Muscle of leg (tissue), 11 donors: ENCODE results near the gene BTBD9. TPM values are rescaled to one million over a fixed set of nuclear protein-coding genes. Genes with fewer than 3 reads are reported as not detected.
"Not testable (repeated sequence)": the region's sequence is repeated elsewhere in the genome, so short reads cannot be mapped to it uniquely, and the experiment has no call there.

Source experiments
- DNase-seq: peaks from one replicate; pipeline ENCODE4 v3.0.0; 2013
- H3K27ac ChIP-seq: one replicate; pipeline ENCODE4 v1.5.1; 2013; ENCODE audit warnings: mild to moderate bottlenecking, low read length, control low read depth
- H3K27me3 ChIP-seq: one replicate; pipeline ENCODE4 v1.6.1; 2013; ENCODE audit warnings: low read length; ENCODE audit not compliant: control insufficient read depth, insufficient read depth
- H3K36me3 ChIP-seq: one replicate; pipeline ENCODE4 v1.6.1; 2013; ENCODE audit warnings: low read length; ENCODE audit not compliant: control insufficient read depth, insufficient read depth
- H3K4me1 ChIP-seq: one replicate; pipeline ENCODE4 v1.6.1; 2013; ENCODE audit warnings: low read length; ENCODE audit not compliant: control insufficient read depth, insufficient read depth
- H3K4me3 ChIP-seq: one replicate; pipeline ENCODE4 v1.5.1; 2013; ENCODE audit warnings: low read length, control low read depth
- H3K9me3 ChIP-seq: replicated peaks from 2 replicates; pipeline ENCODE4 v1.6.1; 2013; ENCODE audit warnings: low read depth, low read length; ENCODE audit not compliant: control insufficient read depth
- WGBS: methylation state at CpG from one replicate; pipeline ENCODE4 v1.1.5; 2013; ENCODE audit warnings: missing lambda C conversion rate; ENCODE audit not compliant: insufficient coverage; 5-methylcytosine and 5-hydroxymethylcytosine counted together
- polyA plus RNA-seq, 8 donors: library from polyadenylated mRNA; unstranded; fragments of 120-200 nt; gene quantifications; one replicate each; pipeline versions ENCODE4 v1.2.1 to v1.2.3, GENCODE V29; 2013; ENCODE audit warnings: inconsistent platforms in 1 of 8, low replicate concordance in 1 of 8; ENCODE audit not compliant: insufficient read length in 8 of 8, insufficient read depth in 1 of 8
- total RNA-seq: library from RNA; stranded (reverse); fragments of 120-200 nt; gene quantifications from one replicate; pipeline ENCODE4 v1.2.4, GENCODE V29; 2013

Gene BTBD9
- total and polyA plus RNA-seq, 9 donors, result 6.5 to 10.5 (median 8.2) TPM

DNA sequence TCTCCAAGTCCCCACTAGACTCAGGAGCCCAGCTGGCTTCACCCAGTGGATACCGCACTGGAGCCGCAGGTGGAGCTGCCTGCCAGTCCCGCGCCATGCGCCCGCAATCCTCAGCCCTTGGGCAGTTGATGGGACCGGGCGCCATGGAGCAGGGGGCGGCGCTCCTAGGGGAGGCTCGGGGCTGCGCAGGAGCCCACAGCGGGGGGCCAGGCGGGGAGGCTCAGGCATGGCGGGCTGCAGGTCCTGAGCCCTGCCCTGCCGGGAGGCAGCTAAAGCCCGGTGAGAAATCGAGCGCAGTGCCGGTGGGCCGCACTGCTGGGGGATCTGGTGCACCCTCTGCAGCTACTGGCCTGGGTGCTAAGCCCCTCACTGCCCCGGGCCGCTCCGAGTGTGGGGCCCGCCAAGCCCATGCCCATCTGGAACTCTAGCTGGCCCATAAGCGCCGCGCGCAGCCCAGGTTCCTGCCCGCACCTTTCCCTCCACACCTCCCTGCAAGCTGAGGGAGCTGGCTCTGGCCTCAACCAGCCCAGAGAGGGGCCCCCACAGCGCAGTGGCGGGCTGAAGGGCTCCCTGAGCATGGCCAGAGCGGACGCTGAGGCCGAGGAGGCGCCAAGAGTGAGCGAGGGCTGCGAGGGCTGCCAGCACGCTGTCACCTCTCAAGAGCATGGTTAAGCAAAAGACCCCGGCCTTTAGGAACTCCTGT is 515.4 kb downstream of the BTBD9 start:
- H3K4me3 ChIP-seq, H3K27ac ChIP-seq, H3K27me3 ChIP-seq, H3K9me3 ChIP-seq, H3K4me1 ChIP-seq, DNase-seq: not testable (repeated sequence)
- 98% methylated on average over 25 of the region's 40 CpGs for WGBS
- H3K36me3 ChIP-seq, result peaks cover 14% of the 10 kb centered on the region

DNA sequence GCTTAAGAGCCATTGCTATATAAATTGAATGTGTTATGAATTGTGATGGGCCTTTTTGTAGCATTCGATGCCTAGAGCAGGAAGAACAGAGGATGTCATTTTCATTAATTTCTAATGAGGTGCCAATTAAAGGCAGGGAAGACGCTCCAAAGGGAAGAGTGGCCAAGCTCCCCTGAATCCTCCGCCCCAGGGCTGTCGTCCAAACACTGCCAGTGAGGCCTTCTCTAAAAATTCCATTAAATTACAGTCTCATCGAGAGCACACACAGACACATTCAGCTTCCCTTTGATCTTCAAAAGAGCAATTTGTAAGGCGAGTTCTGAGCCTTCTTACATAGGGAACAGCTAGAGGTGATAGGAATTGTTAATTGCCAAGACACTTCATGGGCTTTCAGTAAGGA is 520.2 kb downstream of the BTBD9 start:
- Histone ChIP-seq H3K9me3 (no peaks in the 10 kb centered on the region), H3K27ac (no peak overlapping the region), H3K4me1 (peaks cover 2% of the 10 kb centered on the region), H3K4me3 (no peak overlapping the region), H3K27me3 (no peaks in the 10 kb centered on the region), H3K36me3 (peaks cover 12% of the 10 kb centered on the region)
- WGBS, result 43% methylated on average over 3 of the region's 6 CpGs
- no peak for DNase-seq

DNA sequence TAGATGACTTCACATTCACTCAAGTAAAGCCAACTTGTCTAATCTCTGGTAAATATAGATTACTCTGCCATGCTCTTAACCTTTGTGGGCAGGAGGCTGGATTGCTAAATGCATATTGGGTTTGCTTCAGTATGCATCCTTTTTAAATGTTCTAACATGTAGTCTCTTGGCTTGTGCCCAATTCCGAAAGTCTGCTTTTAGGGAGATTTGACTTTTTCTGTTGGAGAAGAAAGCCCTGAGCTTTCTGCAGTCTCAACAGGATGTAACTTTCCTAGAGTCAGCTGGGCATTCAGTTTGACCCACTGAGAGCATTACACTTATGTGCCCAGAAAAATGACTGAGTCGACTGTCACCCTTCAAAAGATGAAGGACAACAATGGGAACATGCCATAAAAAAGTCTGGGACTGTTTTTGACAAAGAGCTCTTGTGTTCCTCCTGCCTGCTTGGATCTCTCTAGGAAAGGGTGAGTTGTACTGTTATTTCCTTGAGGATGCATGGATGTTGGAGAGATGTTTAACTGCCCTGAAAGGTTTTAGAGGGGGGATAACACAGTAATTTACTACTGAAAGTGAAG is 520.9 kb downstream of the BTBD9 start:
- no peaks in the 10 kb centered on the region for H3K27me3 ChIP-seq
- H3K27ac ChIP-seq, result no peak overlapping the region
- H3K4me3 ChIP-seq, result no peak overlapping the region
- DNase-seq, result peak; percentile 71
- H3K36me3 ChIP-seq, result peaks cover 12% of the 10 kb centered on the region
- no peaks in the 10 kb centered on the region for H3K9me3 ChIP-seq
- WGBS, result 0% methylated on average over 1 of the region's 2 CpGs
- H3K4me1 ChIP-seq, result peaks cover 2% of the 10 kb centered on the region

Other genes starting within 250 kb of the BTBD9 start
- 124 TPM for gene GLO1, start 63.2 kb upstream of the BTBD9 start, total RNA-seq
- 100 to 1,000 TPM; 103 to 111 (median 105) TPM for gene GLO1, start 63.2 kb upstream of the BTBD9 start, polyA plus RNA-seq
- 2.2 TPM for gene DNAH8, start 75.4 kb upstream of the BTBD9 start, total RNA-seq
- 1 to 10 TPM in 5 of 8 donors, under 1 TPM in 3; 0.58 to 4.3 (median 1.3) TPM for gene DNAH8, start 75.4 kb upstream of the BTBD9 start, polyA plus RNA-seq